Measurements from ENCODE around the gene IQGAP2.

IQGAP2 gene

GRCh38 chr5:76545184-76545583 is 142.1 kb downstream of the IQGAP2 start:
- Histone ChIP-seq H3K4me1 (ENCODE audit: insufficient read depth, low read length, poor library complexity, severe bottlenecking) (peaks cover 73% of the 10 kb centered on the region), H2AFZ (ENCODE audit: low read length) (no peak overlapping the region), H3K79me2 (ENCODE audit: insufficient read depth, low read length) (peaks cover 70% of the 10 kb centered on the region), H3K9ac (ENCODE audit: low read depth, low read length, poor library complexity, severe bottlenecking) (no peak overlapping the region), H4K20me1 (ENCODE audit: insufficient read depth, low read length, poor library complexity, severe bottlenecking) (no peaks in the 10 kb centered on the region), H3F3A (ENCODE audit: low read depth) (peaks cover 26% of the 10 kb centered on the region), H3K36me3 (ENCODE audit: insufficient read depth, low read length) (no peaks in the 10 kb centered on the region), H3K9me2 (replicated peaks; ENCODE audit: low read depth, low read length) (no peaks in the 10 kb centered on the region), H3K4me2 (ENCODE audit: low read depth, low read length, poor library complexity, severe bottlenecking) (no peak overlapping the region), H3K27me3 (ENCODE audit: insufficient read depth, low read length, poor library complexity, severe bottlenecking) (no peaks in the 10 kb centered on the region), H3K4me3 (ENCODE audit: low read length, poor library complexity, severe bottlenecking) (no peak overlapping the region), H3K9me3 (ENCODE audit: insufficient read depth, low read depth, low read length) (no peaks in the 10 kb centered on the region)
- TF ChIP-seq CTCF (conservative IDR thresholded peaks at IDR 0.05; ENCODE audit: low read length) (no peak), EZH2phosphoT487 (IDR thresholded peaks at IDR 0.05; ENCODE audit: borderline replicate concordance) (no peak)

GRCh38 chr5:76546497-76547102 is 143.5 kb downstream of the IQGAP2 start:
- Histone ChIP-seq H3K36me3 (ENCODE audit: insufficient read depth, low read length) (no peaks in the 10 kb centered on the region), H2AFZ (ENCODE audit: low read length) (no peak overlapping the region), H3K9me3 (ENCODE audit: insufficient read depth, low read depth, low read length) (no peaks in the 10 kb centered on the region), H3F3A (ENCODE audit: low read depth) (peaks cover 24% of the 10 kb centered on the region), H3K9ac (ENCODE audit: low read depth, low read length, poor library complexity, severe bottlenecking) (peak overlapping the region; percentile 58), H3K4me2 (ENCODE audit: low read depth, low read length, poor library complexity, severe bottlenecking) (peak overlapping the region; percentile 71), H3K9me2 (replicated peaks; ENCODE audit: low read depth, low read length) (no peaks in the 10 kb centered on the region), H4K20me1 (ENCODE audit: insufficient read depth, low read length, poor library complexity, severe bottlenecking) (no peaks in the 10 kb centered on the region), H3K27me3 (ENCODE audit: insufficient read depth, low read length, poor library complexity, severe bottlenecking) (no peaks in the 10 kb centered on the region), H3K79me2 (ENCODE audit: insufficient read depth, low read length) (peaks cover 56% of the 10 kb centered on the region), H3K4me1 (ENCODE audit: insufficient read depth, low read length, poor library complexity, severe bottlenecking) (peaks cover 59% of the 10 kb centered on the region), H3K4me3 (ENCODE audit: low read length, poor library complexity, severe bottlenecking) (peak overlapping the region; percentile 59)
- TF ChIP-seq EZH2phosphoT487 (IDR thresholded peaks at IDR 0.05; ENCODE audit: borderline replicate concordance) (no peak), CTCF (conservative IDR thresholded peaks at IDR 0.05; ENCODE audit: low read length) (no peak)

GRCh38 chr5:76547242-76547890 is 144.3 kb downstream of the IQGAP2 start:
- H3K27me3 ChIP-seq (ENCODE audit: insufficient read depth, low read length, poor library complexity, severe bottlenecking), result no peaks in the 10 kb centered on the region
- H3F3A ChIP-seq (ENCODE audit: low read depth), result peaks cover 17% of the 10 kb centered on the region
- peaks cover 57% of the 10 kb centered on the region for H3K79me2 ChIP-seq (ENCODE audit: insufficient read depth, low read length)
- H3K4me1 ChIP-seq (ENCODE audit: insufficient read depth, low read length, poor library complexity, severe bottlenecking), result peaks cover 53% of the 10 kb centered on the region
- H3K4me3 ChIP-seq (ENCODE audit: low read length, poor library complexity, severe bottlenecking), result peak overlapping the region; percentile 59
- H3K36me3 ChIP-seq (ENCODE audit: insufficient read depth, low read length), result no peaks in the 10 kb centered on the region
- TF ChIP-seq EZH2phosphoT487 (IDR thresholded peaks at IDR 0.05; ENCODE audit: borderline replicate concordance) (no peak), CTCF (conservative IDR thresholded peaks at IDR 0.05; ENCODE audit: low read length) (no peak)
- H3K9ac ChIP-seq (ENCODE audit: low read depth, low read length, poor library complexity, severe bottlenecking), result peak overlapping the region; percentile 58
- H3K9me3 ChIP-seq (ENCODE audit: insufficient read depth, low read depth, low read length), result no peaks in the 10 kb centered on the region
- no peaks in the 10 kb centered on the region for H4K20me1 ChIP-seq (ENCODE audit: insufficient read depth, low read length, poor library complexity, severe bottlenecking)
- no peaks in the 10 kb centered on the region for H3K9me2 ChIP-seq (replicated peaks; ENCODE audit: low read depth, low read length)
- H3K4me2 ChIP-seq (ENCODE audit: low read depth, low read length, poor library complexity, severe bottlenecking), result peak overlapping the region; percentile 71
- H2AFZ ChIP-seq (ENCODE audit: low read length), result no peak overlapping the region
